Measurements from ENCODE around the gene ATG10.
"Not testable (repeated sequence)": the region's sequence is repeated elsewhere in the genome, so short reads cannot be mapped to it uniquely, and the experiment has no call there.

The ATG10 gene

GRCh38 chr5:82107267-82107666, 135.4 kb downstream of the ATG10 start:
- Histone ChIP-seq H2BK5ac (ENCODE audit: low read length) (no peak overlapping the region), H3K4me1 (ENCODE audit: control insufficient read depth, low read depth, low read length) (peaks cover 1% of the 10 kb centered on the region), H3K79me1 (ENCODE audit: low read length) (no peaks in the 10 kb centered on the region), H3K4ac (ENCODE audit: low read depth, low read length) (no peak overlapping the region), H4K5ac (ENCODE audit: low read length) (no peak overlapping the region), H2BK120ac (ENCODE audit: low read depth, low read length) (no peak overlapping the region), H2BK15ac (replicated peaks; ENCODE audit: low read depth) (no peak overlapping the region), H3K27me3 (ENCODE audit: insufficient read depth, low read length, poor library complexity) (no peaks in the 10 kb centered on the region), H3K27ac (ENCODE audit: low read depth, low read length) (no peak overlapping the region), H4K8ac (ENCODE audit: low read depth, low read length) (no peak overlapping the region), H2AK5ac (ENCODE audit: low read length) (no peak overlapping the region), H3K56ac (ENCODE audit: low read length) (no peak overlapping the region), H3K4me3 (ENCODE audit: low read length) (no peak overlapping the region), H3K9ac (ENCODE audit: low read length) (no peak overlapping the region), H3K23ac (ENCODE audit: low read length) (no peak overlapping the region), H3K4me2 (ENCODE audit: low read length) (no peak overlapping the region), H3K79me2 (ENCODE audit: control insufficient read depth, insufficient read depth, low read length) (no peaks in the 10 kb centered on the region), H3K36me3 (ENCODE audit: control insufficient read depth, insufficient read depth, low read length) (no peaks in the 10 kb centered on the region), H3K18ac (ENCODE audit: low read length) (no peak overlapping the region)
- peak; percentile 21 for DNase-seq

GRCh38 chr5:82109013-82109412, 137.2 kb downstream of the ATG10 start:
- no peak overlapping the region for H4K8ac ChIP-seq (ENCODE audit: low read depth, low read length)
- H4K5ac ChIP-seq (ENCODE audit: low read length), result no peak overlapping the region
- no peak overlapping the region for H2AK5ac ChIP-seq (ENCODE audit: low read length)
- no peak overlapping the region for H3K18ac ChIP-seq (ENCODE audit: low read length)
- WGBS (ENCODE audit: extremely low coverage, insufficient coverage, low lambda C conversion rate), result no CpG with 5 or more reads among the region's 3 CpGs
- peaks cover 1% of the 10 kb centered on the region for H3K4me1 ChIP-seq (ENCODE audit: control insufficient read depth, low read depth, low read length)
- no peak overlapping the region for H2BK15ac ChIP-seq (replicated peaks; ENCODE audit: low read depth)
- H3K23ac ChIP-seq (ENCODE audit: low read length), result no peak overlapping the region
- H3K36me3 ChIP-seq (ENCODE audit: control insufficient read depth, insufficient read depth, low read length), result no peaks in the 10 kb centered on the region
- H3K56ac ChIP-seq (ENCODE audit: low read length), result no peak overlapping the region
- no peak overlapping the region for H2BK5ac ChIP-seq (ENCODE audit: low read length)
- H3K79me1 ChIP-seq (ENCODE audit: low read length), result no peaks in the 10 kb centered on the region
- H3K9ac ChIP-seq (ENCODE audit: low read length), result no peak overlapping the region
- no peaks in the 10 kb centered on the region for H3K27me3 ChIP-seq (ENCODE audit: insufficient read depth, low read length, poor library complexity)
- no peak overlapping the region for H3K4ac ChIP-seq (ENCODE audit: low read depth, low read length)
- H2BK120ac ChIP-seq (ENCODE audit: low read depth, low read length), result no peak overlapping the region
- no peak overlapping the region for H3K27ac ChIP-seq (ENCODE audit: low read depth, low read length)
- no peak for DNase-seq
- no peak overlapping the region for H3K4me2 ChIP-seq (ENCODE audit: low read length)
- no peak overlapping the region for H3K4me3 ChIP-seq (ENCODE audit: low read length)
- H3K79me2 ChIP-seq (ENCODE audit: control insufficient read depth, insufficient read depth, low read length), result no peaks in the 10 kb centered on the region

- H3K4ac ChIP-seq (ENCODE audit: low read depth, low read length); DNase-seq; H2BK5ac ChIP-seq (ENCODE audit: low read length); H2AK5ac ChIP-seq (ENCODE audit: low read length); H3K79me1 ChIP-seq (ENCODE audit: low read length); H3K56ac ChIP-seq (ENCODE audit: low read length); H3K4me1 ChIP-seq (ENCODE audit: control insufficient read depth, low read depth, low read length); H3K27ac ChIP-seq (ENCODE audit: low read depth, low read length); H4K5ac ChIP-seq (ENCODE audit: low read length); H3K4me3 ChIP-seq (ENCODE audit: low read length); H3K79me2 ChIP-seq (ENCODE audit: control insufficient read depth, insufficient read depth, low read length); H3K27me3 ChIP-seq (ENCODE audit: insufficient read depth, low read length, poor library complexity); H3K36me3 ChIP-seq (ENCODE audit: control insufficient read depth, insufficient read depth, low read length); H2BK120ac ChIP-seq (ENCODE audit: low read depth, low read length); H4K8ac ChIP-seq (ENCODE audit: low read depth, low read length); H3K23ac ChIP-seq (ENCODE audit: low read length); H3K18ac ChIP-seq (ENCODE audit: low read length); H3K4me2 ChIP-seq (ENCODE audit: low read length); H2BK15ac ChIP-seq (replicated peaks; ENCODE audit: low read depth); H3K9ac ChIP-seq (ENCODE audit: low read length): not testable (repeated sequence)
- WGBS (ENCODE audit: extremely low coverage, insufficient coverage, low lambda C conversion rate), result no CpG with 5 or more reads among the region's 2 CpGs
Observed at GRCh38 chr5:82109915-82110314, 138.1 kb downstream of the ATG10 start.

GRCh38 chr5:82111191-82111590, 139.4 kb downstream of the ATG10 start:
- Histone ChIP-seq H4K5ac (ENCODE audit: low read length) (no peak overlapping the region), H2AK5ac (ENCODE audit: low read length) (no peak overlapping the region)

GRCh38 chr5:82115858-82116257, 144.0 kb downstream of the ATG10 start:
- Histone ChIP-seq H3K18ac (ENCODE audit: low read length) (peak overlapping the region; percentile 22), H2BK5ac (ENCODE audit: low read length) (no peak overlapping the region), H3K4me2 (ENCODE audit: low read length) (no peak overlapping the region), H3K9ac (ENCODE audit: low read length) (no peak overlapping the region), H3K4me3 (ENCODE audit: low read length) (no peak overlapping the region), H3K36me3 (ENCODE audit: control insufficient read depth, insufficient read depth, low read length) (no peaks in the 10 kb centered on the region), H3K4ac (ENCODE audit: low read depth, low read length) (no peak overlapping the region), H4K5ac (ENCODE audit: low read length) (no peak overlapping the region), H3K56ac (ENCODE audit: low read length) (no peak overlapping the region), H2BK15ac (replicated peaks; ENCODE audit: low read depth) (no peak overlapping the region), H3K79me2 (ENCODE audit: control insufficient read depth, insufficient read depth, low read length) (no peaks in the 10 kb centered on the region), H3K27me3 (ENCODE audit: insufficient read depth, low read length, poor library complexity) (no peaks in the 10 kb centered on the region), H2AK5ac (ENCODE audit: low read length) (no peak overlapping the region), H3K4me1 (ENCODE audit: control insufficient read depth, low read depth, low read length) (no peaks in the 10 kb centered on the region), H3K27ac (ENCODE audit: low read depth, low read length) (no peak overlapping the region), H2BK120ac (ENCODE audit: low read depth, low read length) (no peak overlapping the region), H4K8ac (ENCODE audit: low read depth, low read length) (no peak overlapping the region), H3K79me1 (ENCODE audit: low read length) (no peaks in the 10 kb centered on the region), H3K23ac (ENCODE audit: low read length) (no peak overlapping the region)
- WGBS (ENCODE audit: extremely low coverage, insufficient coverage, low lambda C conversion rate), result no CpG with 5 or more reads among the region's 1 CpG
- no peak for DNase-seq

More at GRCh38 chr5:82111191-82111590, 139.4 kb downstream of the ATG10 start:
- H3K36me3 ChIP-seq (ENCODE audit: control insufficient read depth, insufficient read depth, low read length), result no peaks in the 10 kb centered on the region
- no peak overlapping the region for H3K4ac ChIP-seq (ENCODE audit: low read depth, low read length)
- no peak overlapping the region for H2BK120ac ChIP-seq (ENCODE audit: low read depth, low read length)
- H2BK15ac ChIP-seq (replicated peaks; ENCODE audit: low read depth), result no peak overlapping the region
- no peaks in the 10 kb centered on the region for H3K27me3 ChIP-seq (ENCODE audit: insufficient read depth, low read length, poor library complexity)
- no peak for DNase-seq
- no peaks in the 10 kb centered on the region for H3K79me2 ChIP-seq (ENCODE audit: control insufficient read depth, insufficient read depth, low read length)
- H3K18ac ChIP-seq (ENCODE audit: low read length), result no peak overlapping the region
- H3K56ac ChIP-seq (ENCODE audit: low read length), result no peak overlapping the region
- H2BK5ac ChIP-seq (ENCODE audit: low read length), result no peak overlapping the region
- no peak overlapping the region for H3K27ac ChIP-seq (ENCODE audit: low read depth, low read length)
- H3K4me3 ChIP-seq (ENCODE audit: low read length), result no peak overlapping the region
- WGBS (ENCODE audit: extremely low coverage, insufficient coverage, low lambda C conversion rate), result no CpG with 5 or more reads among the region's 2 CpGs
- no peak overlapping the region for H3K23ac ChIP-seq (ENCODE audit: low read length)
- peaks cover 1% of the 10 kb centered on the region for H3K4me1 ChIP-seq (ENCODE audit: control insufficient read depth, low read depth, low read length)
- no peak overlapping the region for H3K9ac ChIP-seq (ENCODE audit: low read length)
- no peaks in the 10 kb centered on the region for H3K79me1 ChIP-seq (ENCODE audit: low read length)
- H3K4me2 ChIP-seq (ENCODE audit: low read length), result no peak overlapping the region
- no peak overlapping the region for H4K8ac ChIP-seq (ENCODE audit: low read depth, low read length)

- Histone ChIP-seq H2BK5ac (ENCODE audit: low read length) (no peak overlapping the region), H3K4me1 (ENCODE audit: control insufficient read depth, low read depth, low read length) (no peaks in the 10 kb centered on the region)
Observed at GRCh38 chr5:82119889-82120288, 148.1 kb downstream of the ATG10 start.

More at GRCh38 chr5:82119889-82120288, 148.1 kb downstream of the ATG10 start:
- Histone ChIP-seq H3K27ac (ENCODE audit: low read depth, low read length) (no peak overlapping the region), H3K9ac (ENCODE audit: low read length) (no peak overlapping the region), H3K4ac (ENCODE audit: low read depth, low read length) (no peak overlapping the region), H3K4me3 (ENCODE audit: low read length) (no peak overlapping the region), H3K18ac (ENCODE audit: low read length) (no peak overlapping the region), H3K79me1 (ENCODE audit: low read length) (no peaks in the 10 kb centered on the region), H3K36me3 (ENCODE audit: control insufficient read depth, insufficient read depth, low read length) (no peaks in the 10 kb centered on the region), H2AK5ac (ENCODE audit: low read length) (no peak overlapping the region), H3K79me2 (ENCODE audit: control insufficient read depth, insufficient read depth, low read length) (no peaks in the 10 kb centered on the region), H3K23ac (ENCODE audit: low read length) (no peak overlapping the region), H2BK15ac (replicated peaks; ENCODE audit: low read depth) (no peak overlapping the region), H4K8ac (ENCODE audit: low read depth, low read length) (no peak overlapping the region), H4K5ac (ENCODE audit: low read length) (no peak overlapping the region), H2BK120ac (ENCODE audit: low read depth, low read length) (no peak overlapping the region), H3K27me3 (ENCODE audit: insufficient read depth, low read length, poor library complexity) (no peaks in the 10 kb centered on the region), H3K56ac (ENCODE audit: low read length) (no peak overlapping the region), H3K4me2 (ENCODE audit: low read length) (no peak overlapping the region)
- no peak for DNase-seq
- no CpG with 5 or more reads among the region's 4 CpGs for WGBS (ENCODE audit: extremely low coverage, insufficient coverage, low lambda C conversion rate)
